WTC11 (cell line): ENCODE results near the gene LPCAT1. TPM values are rescaled to one million over a fixed set of nuclear protein-coding genes. Genes with fewer than 3 reads are reported as not detected.

ENCODE experiments used
- ATAC-seq: fragments of 200-7000 bp; cut with Tn5 transposase; 2 replicates; pipeline ENCODE4 v1.10.0; 2021; ENCODE audit warnings: mild to moderate bottlenecking, moderate library complexity
- CTCF ChIA-PET: fragments of 300-600 bp; sonication (Branson Sonifier 250); formaldehyde crosslinking; loops from one replicate; lab custom pipeline; 2021; ENCODE audit warnings: antibody characterized with exemption; lab: Charles Lee
- POLR2A ChIA-PET: fragments of 350-600 bp; sonication (Branson Sonifier 250); formaldehyde crosslinking; loops from one replicate; lab custom pipeline; 2021; ENCODE audit warnings: antibody characterized with exemption; lab: Charles Lee
- DNase-seq: peaks from one replicate; pipeline ENCODE4 v3.0.0; 2021; ENCODE audit warnings: low spot score
- H3K27ac Mint-ChIP-seq: 2 replicates; pipeline ENCODE4 v1.8.0; 2021; ENCODE audit warnings: mixed read lengths
- H3K27me3 Mint-ChIP-seq: 2 replicates; pipeline ENCODE4 v1.8.0; 2021; ENCODE audit warnings: low read depth, mild to moderate bottlenecking, moderate library complexity, mixed read lengths
- H3K36me3 Mint-ChIP-seq: 2 replicates; pipeline ENCODE4 v1.8.0; 2021; ENCODE audit warnings: mixed read lengths
- H3K4me1 Mint-ChIP-seq: 2 replicates; pipeline ENCODE4 v1.8.0; 2022; ENCODE audit warnings: mixed read lengths
- H3K4me3 Mint-ChIP-seq: 2 replicates; pipeline ENCODE4 v1.8.0; 2021; ENCODE audit warnings: mild to moderate bottlenecking, moderate library complexity, mixed read lengths
- H3K9me3 Mint-ChIP-seq: 2 replicates; pipeline ENCODE4 v1.8.0; 2021; ENCODE audit warnings: mixed read lengths
- CBFB ChIP-seq: sonication (generic); formaldehyde crosslinking; IDR thresholded peaks from 2 replicates; pipeline ENCODE4 v1.8.1; 2022; ENCODE audit warnings: mild to moderate bottlenecking, low read depth, missing genetic modification reagents
- CREM ChIP-seq: sonication (generic); formaldehyde crosslinking; IDR thresholded peaks from 2 replicates; pipeline ENCODE4 v1.8.1; 2022; ENCODE audit warnings: mild to moderate bottlenecking, missing genetic modification reagents, moderate library complexity
- FOXJ3 ChIP-seq: sonication (generic); formaldehyde crosslinking; IDR thresholded peaks from 2 replicates; pipeline ENCODE4 v1.9.0; 2021; ENCODE audit warnings: missing genetic modification reagents, mild to moderate bottlenecking, borderline replicate concordance
- FOXP1 ChIP-seq: sonication (generic); formaldehyde crosslinking; IDR thresholded peaks from 2 replicates; pipeline ENCODE4 v1.8.0; 2022; ENCODE audit warnings: missing genetic modification reagents, mild to moderate bottlenecking, moderate library complexity, borderline replicate concordance
- HMGA2 ChIP-seq: fragments of 250-450 bp; sonication (Bioruptor Pico); IDR thresholded peaks from 2 replicates; pipeline ENCODE4 v1.4.0; 2021; ENCODE audit warnings: mild to moderate bottlenecking, moderate library complexity
- JUN ChIP-seq: sonication (generic); formaldehyde crosslinking; IDR thresholded peaks from 2 replicates; pipeline ENCODE4 v1.8.0; 2023; ENCODE audit warnings: mild to moderate bottlenecking, missing genetic modification reagents
- KAT7 ChIP-seq: sonication (generic); formaldehyde crosslinking; IDR thresholded peaks from 2 replicates; pipeline ENCODE4 v1.8.1; 2023; ENCODE audit warnings: missing genetic modification reagents, mild to moderate bottlenecking, borderline replicate concordance
- NFATC4 ChIP-seq: fragments of 250-450 bp; sonication (Bioruptor Pico); IDR thresholded peaks from 2 replicates; pipeline ENCODE4 v1.9.0; 2021; ENCODE audit warnings: mild to moderate bottlenecking
- NFE2L1 ChIP-seq: sonication (generic); formaldehyde crosslinking; IDR thresholded peaks from 2 replicates; pipeline ENCODE4 v1.8.1; 2023; ENCODE audit warnings: missing genetic modification reagents
- NR1H2 ChIP-seq: sonication (generic); formaldehyde crosslinking; IDR thresholded peaks from 2 replicates; pipeline ENCODE4 v1.9.0; 2021; ENCODE audit warnings: mild to moderate bottlenecking, moderate library complexity, missing genetic modification reagents
- OVOL2 ChIP-seq: fragments of 250-450 bp; sonication (Bioruptor Pico); IDR thresholded peaks from 2 replicates; pipeline ENCODE4 v1.9.0; 2021; ENCODE audit warnings: mild to moderate bottlenecking, borderline replicate concordance
- RORB ChIP-seq: fragments of 250-450 bp; sonication (Bioruptor Pico); IDR thresholded peaks from 2 replicates; pipeline ENCODE4 v1.9.0; 2021; ENCODE audit warnings: mild to moderate bottlenecking
- ZBTB21 ChIP-seq: sonication (generic); formaldehyde crosslinking; IDR thresholded peaks from 2 replicates; pipeline ENCODE4 v1.8.1; 2023; ENCODE audit warnings: mild to moderate bottlenecking, missing genetic modification reagents, borderline replicate concordance
- ZNF416 ChIP-seq: fragments of 250-450 bp; sonication (Bioruptor Pico); IDR thresholded peaks from 2 replicates; pipeline ENCODE4 v1.9.0; 2021; ENCODE audit warnings: mild to moderate bottlenecking, inconsistent platforms
- total RNA-seq: library from RNA; stranded (reverse); gene quantifications from 3 replicates; pipeline ENCODE4 v1.2.3, GENCODE V29; 2021
- TF ChIP-seq, protein P1 (sequence below): fragments of 200-600 bp; IDR thresholded peaks from 2 replicates; pipeline ENCODE4 v1.8.0; 2022; ENCODE audit warnings: antibody characterized with exemption
- TF ChIP-seq, protein P2 (sequence below): sonication (generic); formaldehyde crosslinking; IDR thresholded peaks from 2 replicates; pipeline ENCODE4 v1.8.1; 2022; ENCODE audit warnings: mild to moderate bottlenecking, missing genetic modification reagents, moderate library complexity, borderline replicate concordance
- TF ChIP-seq, protein P3 (sequence below): fragments of 250-450 bp; sonication (Bioruptor Pico); IDR thresholded peaks from 2 replicates; pipeline ENCODE4 v1.8.0; 2021; ENCODE audit warnings: mild to moderate bottlenecking
- TF ChIP-seq, protein P4 (sequence below): sonication (generic); formaldehyde crosslinking; conservative IDR thresholded peaks from 2 replicates; pipeline ENCODE4 v1.8.1; 2022; ENCODE audit warnings: mild to moderate bottlenecking, missing genetic modification reagents

The LPCAT1 gene
- total RNA-seq, 1 experiment from 2014 or later = 206 TPM

DNA sequence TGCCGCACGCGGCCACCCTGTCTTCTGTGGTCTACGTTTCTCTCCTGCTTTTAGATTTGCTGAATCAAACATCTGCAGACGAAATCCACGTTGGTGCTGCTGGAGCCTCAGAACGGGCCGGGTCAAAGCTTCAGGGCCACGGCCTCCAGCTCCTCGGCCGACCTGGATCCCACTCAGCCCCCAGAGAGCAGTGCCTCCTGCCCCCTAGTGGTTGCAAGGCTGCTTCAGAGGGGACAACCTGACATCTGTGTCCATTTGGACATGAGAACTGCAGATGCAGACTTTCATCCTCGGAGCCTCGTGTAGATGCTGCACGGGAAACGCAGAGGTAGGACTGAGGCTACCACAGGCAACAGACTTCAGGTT is 55.5 kb downstream of the LPCAT1 start:
- Mint-ChIP-seq H3K36me3 (peaks cover 63% of the 10 kb centered on the region), H3K9me3 (peaks cover 19% of the 10 kb centered on the region), H3K4me1 (no peaks in the 10 kb centered on the region; the same call in 1 of the 2 replicates), H3K27ac (peak overlapping the region; percentile 91), H3K27me3 (no peaks in the 10 kb centered on the region), H3K4me3 (no peak overlapping the region)
- DNase-seq (peak; percentile 80), ATAC-seq (peak; percentile 69)
- TF ChIP-seq, protein P1, sequence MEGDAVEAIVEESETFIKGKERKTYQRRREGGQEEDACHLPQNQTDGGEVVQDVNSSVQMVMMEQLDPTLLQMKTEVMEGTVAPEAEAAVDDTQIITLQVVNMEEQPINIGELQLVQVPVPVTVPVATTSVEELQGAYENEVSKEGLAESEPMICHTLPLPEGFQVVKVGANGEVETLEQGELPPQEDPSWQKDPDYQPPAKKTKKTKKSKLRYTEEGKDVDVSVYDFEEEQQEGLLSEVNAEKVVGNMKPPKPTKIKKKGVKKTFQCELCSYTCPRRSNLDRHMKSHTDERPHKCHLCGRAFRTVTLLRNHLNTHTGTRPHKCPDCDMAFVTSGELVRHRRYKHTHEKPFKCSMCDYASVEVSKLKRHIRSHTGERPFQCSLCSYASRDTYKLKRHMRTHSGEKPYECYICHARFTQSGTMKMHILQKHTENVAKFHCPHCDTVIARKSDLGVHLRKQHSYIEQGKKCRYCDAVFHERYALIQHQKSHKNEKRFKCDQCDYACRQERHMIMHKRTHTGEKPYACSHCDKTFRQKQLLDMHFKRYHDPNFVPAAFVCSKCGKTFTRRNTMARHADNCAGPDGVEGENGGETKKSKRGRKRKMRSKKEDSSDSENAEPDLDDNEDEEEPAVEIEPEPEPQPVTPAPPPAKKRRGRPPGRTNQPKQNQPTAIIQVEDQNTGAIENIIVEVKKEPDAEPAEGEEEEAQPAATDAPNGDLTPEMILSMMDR = peak; percentile 52; the same call in 1 of the 2 replicates
- TF ChIP-seq, protein P2, sequence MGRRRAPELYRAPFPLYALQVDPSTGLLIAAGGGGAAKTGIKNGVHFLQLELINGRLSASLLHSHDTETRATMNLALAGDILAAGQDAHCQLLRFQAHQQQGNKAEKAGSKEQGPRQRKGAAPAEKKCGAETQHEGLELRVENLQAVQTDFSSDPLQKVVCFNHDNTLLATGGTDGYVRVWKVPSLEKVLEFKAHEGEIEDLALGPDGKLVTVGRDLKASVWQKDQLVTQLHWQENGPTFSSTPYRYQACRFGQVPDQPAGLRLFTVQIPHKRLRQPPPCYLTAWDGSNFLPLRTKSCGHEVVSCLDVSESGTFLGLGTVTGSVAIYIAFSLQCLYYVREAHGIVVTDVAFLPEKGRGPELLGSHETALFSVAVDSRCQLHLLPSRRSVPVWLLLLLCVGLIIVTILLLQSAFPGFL (CRISPR knock-in tag) = no peak
- ChIA-PET CTCF (interaction anchor here (0.6 to 1.7 kb wide), 46 partner anchors 8 to 665 kb away, joined by 3 to 27 read pairs (median 4); partner anchors contain the start of genes CLPTM1L and LPCAT1), POLR2A (no interaction called here)

DNA sequence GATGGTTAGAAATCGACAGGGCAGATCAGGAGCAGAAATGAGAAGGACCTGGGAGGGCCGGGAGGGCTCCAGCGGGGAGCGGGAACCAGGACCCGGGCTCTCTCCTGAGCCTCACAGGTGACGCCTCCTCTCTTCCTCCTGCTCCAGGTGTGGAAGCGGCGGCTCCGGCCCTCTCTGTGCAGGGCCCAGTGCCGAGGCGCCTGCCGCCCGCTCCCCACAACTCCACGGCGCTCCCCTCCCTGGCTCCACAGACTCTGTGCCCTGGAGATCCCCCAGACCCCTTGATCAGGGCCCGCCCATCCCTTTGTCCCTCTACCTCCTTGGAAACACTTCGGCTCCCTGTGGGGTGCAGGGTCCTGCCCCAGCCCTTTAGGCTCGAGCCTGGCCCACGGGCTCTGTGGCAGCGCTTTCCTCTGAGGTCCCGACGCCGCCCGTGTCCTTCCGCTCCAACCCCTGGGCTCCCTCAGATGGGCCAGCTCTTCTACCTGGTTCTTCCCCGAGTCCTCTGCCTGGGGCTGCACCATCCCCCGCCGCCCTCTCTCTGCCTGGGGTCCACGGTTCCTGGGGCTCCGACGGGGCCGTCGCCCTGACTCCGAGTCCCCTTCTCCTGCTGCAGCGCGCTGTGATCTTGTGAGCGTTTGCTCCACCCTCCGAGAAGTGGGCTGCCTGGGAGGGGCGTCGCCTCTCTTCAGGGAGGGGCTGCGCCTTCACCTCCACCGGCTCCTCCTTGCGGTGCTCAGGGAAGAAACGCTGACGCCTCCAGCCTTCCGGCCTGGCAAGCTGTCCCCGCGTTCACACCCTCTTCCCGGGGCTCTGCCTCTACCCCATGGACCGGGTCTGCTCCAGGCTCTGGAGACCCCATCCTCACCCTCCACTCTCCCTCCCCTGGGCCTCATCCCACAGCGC is 56.2 kb downstream of the LPCAT1 start:
- CTCF ChIA-PET = interaction anchor here (0.6 to 1.7 kb wide), 46 partner anchors 7 to 665 kb away, joined by 3 to 27 read pairs (median 4); partner anchors contain the start of genes CLPTM1L and LPCAT1
- H3K4me1 Mint-ChIP-seq = no peaks in the 10 kb centered on the region; the same call in 1 of the 2 replicates
- TF ChIP-seq ZBTB21 = no peak
- TF ChIP-seq FOXP1 = peak; percentile 48; the same call in 1 of the 2 replicates
- peak overlapping the region; percentile 91 for H3K27ac Mint-ChIP-seq
- POLR2A ChIA-PET = no interaction called here
- no peak overlapping the region for H3K4me3 Mint-ChIP-seq
- DNase-seq = no peak
- peak; percentile 8 for ATAC-seq
- H3K9me3 Mint-ChIP-seq = peaks cover 19% of the 10 kb centered on the region
- no peaks in the 10 kb centered on the region for H3K27me3 Mint-ChIP-seq
- H3K36me3 Mint-ChIP-seq = peaks cover 60% of the 10 kb centered on the region

DNA sequence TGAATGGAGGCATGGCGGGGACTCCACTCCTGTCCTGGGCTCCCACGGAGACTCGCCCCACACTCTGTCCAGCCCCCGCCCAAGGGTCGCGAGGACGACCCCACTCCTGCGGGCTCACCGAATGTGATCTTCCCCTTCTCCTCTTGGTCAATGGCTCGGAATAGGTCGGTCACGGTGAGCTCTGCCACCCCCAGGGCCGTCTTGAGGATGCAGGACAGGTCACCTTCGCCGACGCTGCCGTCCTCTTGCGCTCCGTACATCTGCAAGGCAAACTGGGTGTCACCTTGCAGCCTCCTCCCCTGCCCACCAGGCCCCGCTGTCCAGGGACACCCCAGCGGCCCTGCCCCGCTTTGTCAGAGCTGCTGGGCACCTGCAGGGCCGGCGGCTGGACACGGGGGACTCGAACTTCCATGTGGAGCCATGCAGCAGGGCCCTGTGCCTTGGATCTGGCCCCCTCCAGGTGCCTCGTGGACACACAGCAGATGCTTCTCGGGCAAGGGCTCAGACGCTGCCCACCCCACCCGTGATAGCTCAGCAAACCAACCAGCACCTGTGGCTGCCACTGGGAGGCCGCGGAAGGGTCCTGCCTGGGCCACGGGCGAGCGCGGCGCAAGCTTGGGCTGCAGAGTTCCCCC is 57.0 kb downstream of the LPCAT1 start:
- Mint-ChIP-seq H3K4me1 (no peaks in the 10 kb centered on the region; the same call in 1 of the 2 replicates), H3K36me3 (peaks cover 64% of the 10 kb centered on the region), H3K9me3 (peaks cover 19% of the 10 kb centered on the region), H3K27me3 (no peaks in the 10 kb centered on the region), H3K27ac (no peak overlapping the region), H3K4me3 (no peak overlapping the region)
- DNase-seq (no peak), ATAC-seq (no peak)
- no peak for TF ChIP-seq OVOL2 (CRISPR knock-in tag)
- ChIA-PET POLR2A (no interaction called here), CTCF (interaction anchor here (1.2 kb wide), 1 partner anchor 86 kb away, joined by 3 read pairs; no protein-coding TSS in a partner anchor)

DNA sequence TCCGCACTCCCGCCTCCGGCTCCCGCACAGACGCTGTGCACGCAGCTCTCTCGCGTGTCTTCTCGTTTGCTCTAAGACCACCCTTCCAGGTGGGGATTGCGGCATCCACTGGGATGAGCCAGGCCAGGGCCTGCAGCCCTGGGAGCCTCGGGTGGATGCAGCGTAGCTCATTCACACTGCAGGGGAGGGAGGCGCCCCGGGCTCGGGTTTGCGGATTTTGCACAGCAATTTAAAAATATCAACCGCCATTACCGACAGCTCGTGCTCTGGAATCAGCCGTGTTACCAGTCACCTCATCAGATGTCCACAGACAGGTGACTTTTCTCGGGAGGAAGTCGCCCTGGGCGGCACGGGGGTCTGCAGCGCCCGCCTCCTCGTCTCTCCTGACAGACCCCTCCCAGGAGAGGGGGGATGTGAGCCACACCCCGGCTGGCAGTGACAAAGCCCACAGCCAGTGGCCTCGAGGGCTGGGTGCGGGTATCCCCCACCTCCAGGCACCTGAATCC is 57.7 kb downstream of the LPCAT1 start:
- Mint-ChIP-seq H3K36me3 (peaks cover 64% of the 10 kb centered on the region), H3K4me3 (no peak overlapping the region), H3K27me3 (no peaks in the 10 kb centered on the region), H3K4me1 (no peaks in the 10 kb centered on the region; the same call in 1 of the 2 replicates), H3K27ac (no peak overlapping the region), H3K9me3 (peaks cover 19% of the 10 kb centered on the region)
- POLR2A ChIA-PET = no interaction called here
- no peak for TF ChIP-seq HMGA2 (CRISPR knock-in tag)
- CTCF ChIA-PET = interaction anchor here (1.2 kb wide), 1 partner anchor 86 kb away, joined by 3 read pairs; no protein-coding TSS in a partner anchor
- no peak for ATAC-seq
- no peak for DNase-seq

DNA sequence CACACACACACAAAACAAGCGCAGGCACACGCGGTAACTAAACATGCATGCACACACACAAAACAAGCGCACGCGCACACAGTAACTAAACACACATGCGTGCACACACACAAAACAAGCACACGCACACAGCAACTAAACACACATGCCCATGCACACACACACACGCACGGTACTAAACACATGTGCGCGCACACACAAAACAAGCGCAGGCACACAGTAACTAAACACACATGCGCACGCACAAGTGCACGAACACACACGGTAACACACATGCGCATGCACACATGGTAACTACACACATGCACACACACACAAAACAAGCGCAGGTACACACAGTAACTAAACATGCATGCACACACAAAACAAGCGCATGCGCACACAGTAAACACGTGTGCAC is 58.6 kb downstream of the LPCAT1 start:
- ATAC-seq (no peak), DNase-seq (no peak)
- peaks cover 67% of the 10 kb centered on the region for H3K36me3 Mint-ChIP-seq
- no peaks in the 10 kb centered on the region; the same call in 1 of the 2 replicates for H3K4me1 Mint-ChIP-seq
- H3K4me3 Mint-ChIP-seq = no peak overlapping the region
- H3K27me3 Mint-ChIP-seq = no peaks in the 10 kb centered on the region
- peaks cover 21% of the 10 kb centered on the region for H3K9me3 Mint-ChIP-seq
- POLR2A ChIA-PET = no interaction called here
- H3K27ac Mint-ChIP-seq = no peak overlapping the region; the same call in 1 of the 2 replicates
- CTCF ChIA-PET = no interaction called here
- TF ChIP-seq NR1H2 (CRISPR knock-in tag) (no peak), NFATC4 (CRISPR knock-in tag) (no peak), RORB (no peak), ZNF416 (CRISPR knock-in tag) (no peak), CBFB (CRISPR knock-in tag) (no peak), OVOL2 (CRISPR knock-in tag) (no peak), NFE2L1 (CRISPR knock-in tag) (no peak), FOXJ3 (CRISPR knock-in tag) (no peak), CREM (CRISPR knock-in tag) (no peak), KAT7 (CRISPR knock-in tag) (no peak), JUN (CRISPR knock-in tag) (no peak)
- TF ChIP-seq, protein P3, sequence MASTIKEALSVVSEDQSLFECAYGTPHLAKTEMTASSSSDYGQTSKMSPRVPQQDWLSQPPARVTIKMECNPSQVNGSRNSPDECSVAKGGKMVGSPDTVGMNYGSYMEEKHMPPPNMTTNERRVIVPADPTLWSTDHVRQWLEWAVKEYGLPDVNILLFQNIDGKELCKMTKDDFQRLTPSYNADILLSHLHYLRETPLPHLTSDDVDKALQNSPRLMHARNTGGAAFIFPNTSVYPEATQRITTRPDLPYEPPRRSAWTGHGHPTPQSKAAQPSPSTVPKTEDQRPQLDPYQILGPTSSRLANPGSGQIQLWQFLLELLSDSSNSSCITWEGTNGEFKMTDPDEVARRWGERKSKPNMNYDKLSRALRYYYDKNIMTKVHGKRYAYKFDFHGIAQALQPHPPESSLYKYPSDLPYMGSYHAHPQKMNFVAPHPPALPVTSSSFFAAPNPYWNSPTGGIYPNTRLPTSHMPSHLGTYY (CRISPR knock-in tag) = no peak
- TF ChIP-seq, protein P4, sequence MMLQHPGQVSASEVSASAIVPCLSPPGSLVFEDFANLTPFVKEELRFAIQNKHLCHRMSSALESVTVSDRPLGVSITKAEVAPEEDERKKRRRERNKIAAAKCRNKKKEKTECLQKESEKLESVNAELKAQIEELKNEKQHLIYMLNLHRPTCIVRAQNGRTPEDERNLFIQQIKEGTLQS (CRISPR knock-in tag) = no peak
